GM21737 (cell line): ENCODE data around the gene DNM3.

Experiments
- ATAC-seq: cut with Tn5 transposase; IDR thresholded peaks from one replicate; pipeline ENCODE4 v1.9.1; 2021; ENCODE audit warnings: mild to moderate bottlenecking, moderate library complexity; ENCODE audit not compliant: unreplicated experiment

The DNM3 gene

GRCh38 chr1:172135076-172135672 is 293.9 kb downstream of the DNM3 start:
- peak; percentile 59 for ATAC-seq

GRCh38 chr1:172135978-172136610 is 294.8 kb downstream of the DNM3 start:
- no peak for ATAC-seq

- no peak for ATAC-seq
Observed at GRCh38 chr1:172136925-172137324, 295.6 kb downstream of the DNM3 start.

GRCh38 chr1:172137703-172138454 is 296.6 kb downstream of the DNM3 start:
- ATAC-seq, result no peak

- ATAC-seq, result no peak
Observed at GRCh38 chr1:172138634-172139033, 297.3 kb downstream of the DNM3 start.

GRCh38 chr1:172139196-172139595 is 297.9 kb downstream of the DNM3 start:
- ATAC-seq, result no peak

- ATAC-seq, result no peak
Observed at GRCh38 chr1:172140072-172140471, 298.8 kb downstream of the DNM3 start.

- ATAC-seq, result no peak
Observed at GRCh38 chr1:172140591-172140990, 299.3 kb downstream of the DNM3 start.

- no peak for ATAC-seq
Observed at GRCh38 chr1:172141341-172141881, 300.1 kb downstream of the DNM3 start.

- ATAC-seq, result no peak
Observed at GRCh38 chr1:172142324-172142723, 301.0 kb downstream of the DNM3 start.

GRCh38 chr1:172143384-172144055 is 302.2 kb downstream of the DNM3 start:
- no peak for ATAC-seq

- no peak for ATAC-seq
Observed at GRCh38 chr1:172144445-172145061, 303.3 kb downstream of the DNM3 start.

GRCh38 chr1:172145231-172145651 is 303.9 kb downstream of the DNM3 start:
- ATAC-seq, result no peak

GRCh38 chr1:172145656-172146055 is 304.4 kb downstream of the DNM3 start:
- ATAC-seq, result no peak

GRCh38 chr1:172146141-172146850 is 305.0 kb downstream of the DNM3 start:
- no peak for ATAC-seq

GRCh38 chr1:172147541-172147940 is 306.2 kb downstream of the DNM3 start:
- ATAC-seq, result no peak

- no peak for ATAC-seq
Observed at GRCh38 chr1:172148213-172148612, 306.9 kb downstream of the DNM3 start.

GRCh38 chr1:172148707-172149106 is 307.4 kb downstream of the DNM3 start:
- ATAC-seq, result no peak

- no peak for ATAC-seq
Observed at GRCh38 chr1:172149346-172149745, 308.0 kb downstream of the DNM3 start.

- peak; percentile 98 for ATAC-seq
Observed at GRCh38 chr1:172154551-172154950, 313.3 kb downstream of the DNM3 start.
